HG03159 (cell line): ENCODE results near the gene TMEM219.
"Not testable (repeated sequence)": the region's sequence is repeated elsewhere in the genome, so short reads cannot be mapped to it uniquely, and the experiment has no call there.

ENCODE experiments used
- ATAC-seq: cut with Tn5 transposase; IDR thresholded peaks from one replicate; pipeline ENCODE4 v1.9.1; 2021; ENCODE audit warnings: mild to moderate bottlenecking, moderate library complexity; ENCODE audit not compliant: unreplicated experiment

TMEM219 gene

DNA sequence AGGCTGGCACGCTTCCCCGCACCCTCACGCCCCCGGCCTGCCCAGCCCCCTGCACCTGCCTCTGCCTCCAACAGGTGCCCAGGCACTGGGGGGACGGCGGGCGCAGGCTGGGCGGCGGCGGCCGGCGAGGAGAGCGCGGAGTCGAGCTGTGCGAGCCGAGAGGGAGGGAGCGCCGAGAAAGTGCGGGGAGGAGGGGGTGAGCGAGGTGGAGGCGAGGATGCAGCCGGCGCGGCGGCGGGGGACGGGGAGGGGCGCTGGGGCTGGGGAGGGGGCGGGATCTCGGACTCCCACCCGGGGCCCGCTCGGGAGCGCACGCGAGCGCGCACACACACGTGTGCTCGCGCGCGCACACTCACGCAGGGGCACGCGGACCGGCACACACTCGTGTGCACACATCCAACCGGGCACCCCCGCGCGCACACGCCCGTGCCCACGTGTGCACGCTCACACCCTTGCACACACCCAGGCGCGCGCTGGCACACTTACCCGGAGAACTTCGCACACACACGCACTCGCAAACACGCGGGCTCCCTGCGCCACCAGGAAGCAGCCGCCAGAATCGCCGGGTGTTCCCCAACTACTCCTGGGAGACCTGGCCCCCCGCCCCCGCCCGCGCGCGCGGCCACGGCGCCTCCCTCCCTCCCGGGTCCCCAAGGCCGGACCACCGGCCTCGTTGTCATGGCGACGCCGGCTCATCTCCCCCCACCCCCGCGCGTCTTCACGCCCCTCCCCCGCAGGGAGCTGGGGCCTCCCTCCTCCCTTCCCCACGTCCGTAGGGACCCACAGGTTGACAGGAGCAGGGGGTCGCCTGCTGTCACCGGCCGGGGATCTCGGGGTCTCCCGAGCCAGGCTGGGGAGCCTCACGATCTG is 49.2 kb downstream of the TMEM219 start, which contains the start of gene DOC2A:
TSS of gene DOC2A (minus strand) at position 184 of the 870 bp plus-strand sequence. CDS start 805 bp downstream, outside the sequence.
- no peak for ATAC-seq

DNA sequence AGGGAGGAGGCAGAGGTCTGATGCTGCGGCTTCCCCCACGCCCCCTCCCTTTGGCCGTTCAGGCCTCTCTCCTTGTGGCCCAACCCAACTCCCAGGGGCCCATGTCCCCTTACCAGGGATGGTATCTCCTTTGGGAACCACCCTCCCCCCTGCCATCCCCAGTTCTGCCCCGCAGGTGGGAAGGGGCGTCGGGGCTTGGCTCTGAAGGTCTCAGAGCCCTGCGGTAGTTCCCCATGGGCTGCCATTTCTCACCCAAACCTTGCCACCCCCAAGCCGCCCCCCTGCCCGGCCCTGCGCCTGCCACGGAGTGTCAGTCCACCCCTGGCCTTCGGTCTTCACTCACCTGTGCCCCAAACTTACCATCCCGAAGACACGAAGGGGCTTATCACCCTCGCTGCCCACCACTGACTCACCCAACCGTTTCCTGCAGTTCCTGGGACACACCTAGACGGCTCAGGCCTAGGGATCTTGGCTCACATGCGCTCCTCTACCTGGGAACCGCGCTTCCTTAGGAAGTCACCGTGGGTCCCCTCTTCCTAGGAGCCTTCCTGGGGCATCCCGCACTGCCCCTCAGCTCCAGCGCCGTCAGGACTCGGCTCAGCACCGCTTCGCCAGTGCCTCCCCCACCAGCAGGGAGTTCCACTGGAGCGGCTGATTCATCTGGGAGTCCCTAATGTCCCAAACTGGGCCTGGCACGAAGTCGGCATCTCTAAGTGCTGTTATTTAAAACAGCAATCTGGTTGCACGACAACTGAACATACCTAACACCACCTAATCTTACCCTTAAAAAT is 50.0 kb downstream of the TMEM219 start:
- no peak for ATAC-seq

DNA sequence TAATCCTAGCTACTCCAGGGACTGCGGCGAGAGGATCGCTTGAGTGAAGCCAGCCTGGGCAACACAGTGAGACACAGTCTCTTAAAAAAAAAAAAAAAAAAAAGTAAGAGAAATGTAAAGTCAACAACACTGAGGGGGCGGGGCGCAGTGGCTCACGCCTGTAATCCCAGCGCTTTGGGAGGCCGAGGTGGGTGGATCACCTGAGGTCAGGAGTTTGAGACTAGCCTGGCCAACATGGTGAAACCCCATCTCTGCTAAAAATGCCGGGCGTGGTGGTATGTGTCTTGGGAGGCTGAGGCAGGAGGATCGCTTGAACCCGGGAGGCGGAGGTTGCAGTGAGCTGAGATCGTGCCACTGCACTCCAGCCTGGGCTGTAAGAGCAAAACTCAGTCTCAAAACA is 50.7 kb downstream of the TMEM219 start:
- not testable (repeated sequence) for ATAC-seq

DNA sequence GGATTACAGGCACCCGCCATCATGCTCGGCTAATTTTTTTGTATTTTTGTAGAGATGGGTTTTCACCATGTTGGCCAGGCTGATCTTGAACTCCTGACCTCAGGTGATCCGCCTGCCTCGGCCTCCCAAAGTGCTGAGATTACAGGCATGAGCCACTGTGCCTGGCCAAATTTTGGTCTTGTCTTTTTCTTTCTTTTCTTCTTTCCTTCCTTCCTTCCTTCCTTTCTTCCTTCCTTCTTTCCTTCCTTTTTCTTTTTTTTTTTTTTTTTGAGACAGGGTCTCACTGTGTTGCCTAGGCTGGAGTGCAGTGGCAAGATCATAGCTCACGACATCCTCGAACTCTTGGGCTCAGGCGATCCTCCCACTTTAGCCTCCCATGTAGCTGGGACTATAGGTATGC is 53.6 kb downstream of the TMEM219 start:
- not testable (repeated sequence) for ATAC-seq

DNA sequence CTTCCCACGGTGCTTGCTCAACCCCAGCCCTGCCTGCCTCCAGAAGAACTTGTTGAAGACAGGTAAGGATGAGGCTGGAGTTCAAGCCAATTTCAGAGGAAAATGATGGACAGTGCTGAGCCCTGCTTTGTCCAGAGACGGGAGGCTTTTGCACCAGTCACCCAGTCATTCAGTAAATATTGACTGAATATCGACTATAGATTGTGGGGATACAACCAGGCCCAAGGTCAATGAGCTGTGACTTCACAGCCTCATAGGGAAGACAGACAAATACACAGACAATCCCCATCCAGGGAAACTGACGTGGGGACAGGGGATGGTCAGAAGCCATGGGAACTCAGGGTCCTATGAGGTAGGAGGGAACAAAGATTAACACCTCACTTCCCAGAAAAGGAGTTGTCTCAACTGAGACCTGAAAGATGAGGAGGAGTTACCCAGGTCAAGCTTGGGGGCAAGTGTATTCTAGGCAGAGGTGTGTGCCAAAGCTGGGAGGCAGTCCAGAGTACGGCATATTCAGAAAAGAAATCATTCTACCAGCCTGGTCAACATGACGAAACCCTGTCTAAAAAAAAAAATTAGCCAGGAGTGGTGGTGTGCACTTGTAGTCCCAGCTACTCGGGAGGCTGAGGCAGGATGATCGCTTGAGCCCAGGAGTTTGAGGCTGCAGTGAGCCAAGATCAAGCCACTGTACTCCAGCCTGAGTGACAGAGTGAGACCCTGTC is 54.8 kb downstream of the TMEM219 start:
- no peak for ATAC-seq

DNA sequence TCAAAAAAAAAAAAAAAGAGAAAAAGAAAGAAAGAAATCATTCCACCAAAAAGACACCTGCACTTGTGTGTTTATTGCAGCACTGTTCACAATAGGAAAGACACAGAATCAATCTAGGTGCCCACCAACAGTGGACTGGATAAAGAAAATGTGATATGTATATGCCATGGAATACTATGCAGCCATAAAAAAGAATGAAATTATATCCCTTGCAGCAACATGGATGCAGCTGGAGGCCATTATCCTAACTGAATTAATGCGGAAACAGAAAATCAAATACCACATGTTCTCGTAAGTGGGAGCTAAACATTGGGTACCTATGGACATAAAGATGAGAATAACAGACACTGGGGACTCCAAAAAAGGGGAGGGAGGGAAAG is 55.4 kb downstream of the TMEM219 start:
- ATAC-seq: no peak

DNA sequence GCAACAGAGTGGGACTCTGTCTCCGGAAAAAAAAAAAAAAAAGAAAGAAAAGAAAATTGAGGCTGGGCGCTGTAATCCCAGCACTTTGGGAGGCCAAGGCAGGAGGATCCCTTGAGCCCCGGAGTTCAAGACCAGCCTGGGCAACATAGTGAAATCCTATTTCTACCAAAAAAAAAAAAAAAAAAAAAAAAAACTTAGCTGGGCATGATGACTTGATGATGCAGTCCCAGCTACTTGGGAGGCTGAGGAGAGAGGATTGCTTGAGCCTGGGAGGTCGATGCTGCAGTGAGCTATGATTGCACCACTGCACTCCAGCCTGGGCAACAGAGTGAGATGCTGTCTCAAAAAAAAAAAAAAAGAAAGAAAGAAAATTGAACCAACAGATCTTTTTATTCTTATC is 56.1 kb downstream of the TMEM219 start:
- ATAC-seq: not testable (repeated sequence)

DNA sequence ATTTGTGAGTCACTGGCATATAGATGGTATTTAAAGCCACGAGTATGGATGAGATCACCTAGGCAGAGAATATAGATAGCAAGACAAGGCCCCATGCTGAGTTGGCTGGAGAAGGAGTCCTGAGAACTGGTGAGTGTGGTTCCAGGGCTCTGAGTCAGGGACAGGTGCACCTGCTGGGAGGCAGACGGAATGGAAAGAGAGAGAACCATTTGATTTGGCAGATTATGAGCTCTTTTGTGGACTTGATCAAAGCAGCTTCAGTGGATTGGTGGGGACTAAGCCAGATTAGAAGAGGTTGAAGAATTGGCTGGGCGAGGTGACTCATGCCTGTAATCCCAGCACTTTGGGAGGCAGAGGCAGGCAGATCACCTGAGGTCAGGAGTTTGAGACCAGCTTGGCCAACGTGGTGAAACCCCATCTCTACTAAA is 56.9 kb downstream of the TMEM219 start:
- ATAC-seq: no peak
